ENCODE measurements around the gene TBRG1. TPM values are rescaled to one million over a fixed set of nuclear protein-coding genes. Genes with fewer than 3 reads are reported as not detected.

Gene TBRG1
- total and polyA plus RNA-seq, 2 of the 8 experiments (the other 6 are each of a cell fraction or from before 2014, with no cell fraction given), result 16.3 to 26.7 TPM

DNA sequence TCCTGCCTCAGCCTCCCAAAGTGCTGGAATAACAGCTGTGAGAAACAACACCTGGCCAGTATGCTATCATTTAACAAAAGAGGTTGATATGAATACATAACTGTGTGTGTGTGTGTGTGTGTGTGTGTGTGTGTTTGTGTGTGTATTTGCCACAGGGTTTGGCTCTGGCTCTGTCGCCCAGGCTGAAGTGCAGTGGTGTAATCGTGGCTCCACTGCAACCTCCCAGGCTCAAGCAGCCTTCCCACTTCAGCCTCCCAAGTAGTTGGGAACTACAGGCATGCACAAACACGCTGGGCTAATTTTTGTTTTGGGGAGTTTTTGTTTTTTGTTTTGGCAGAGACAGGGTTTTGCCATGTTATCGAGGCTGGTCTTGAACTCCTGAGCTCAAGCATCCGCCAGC is 55.8 kb downstream of the TBRG1 start:
- H3K4me1 ChIP-seq (replicated peaks in 1 of 4; ENCODE audit: control insufficient read depth in 3 of 4, insufficient read depth in 4 of 4, low read length in 3 of 4), result no peaks in the 10 kb centered on the region; a peak in 1 of 7 replicates
- no peak overlapping the region for H3K18ac ChIP-seq (ENCODE audit: extremely low read depth, low read length)
- no peak overlapping the region for H2AK5ac ChIP-seq (ENCODE audit: low read depth, low read length)
- H2BK15ac ChIP-seq (ENCODE audit: low read length), result no peak overlapping the region
- no peaks in the 10 kb centered on the region for H4K20me1 ChIP-seq (replicated peaks in 1 of 2; ENCODE audit: control insufficient read depth in 1 of 2, insufficient read depth in 2 of 2, low read length in 2 of 2)
- no peak overlapping the region for H3K14ac ChIP-seq (ENCODE audit: insufficient read length)
- H2BK20ac ChIP-seq (ENCODE audit: low read length), result no peak overlapping the region
- no peak overlapping the region for H3K4ac ChIP-seq (replicated peaks; ENCODE audit: insufficient read length, low read depth, low read length)
- H4K5ac ChIP-seq (ENCODE audit: insufficient read length, low read depth, low read length), result no peak overlapping the region
- POLR2A ChIA-PET (ENCODE audit: partially characterized antibody), result no interaction called here
- H3K4me3 ChIP-seq (ENCODE audit: extremely low read depth in 1 of 4, insufficient read depth in 2 of 4, low read depth in 3 of 4, low read length in 4 of 4), result no peak overlapping the region
- no peaks in the 10 kb centered on the region for H3K79me2 ChIP-seq (ENCODE audit: control insufficient read depth in 1 of 2, insufficient read depth in 2 of 2, low read length in 2 of 2)
- CTCF ChIA-PET (ENCODE audit: partially characterized antibody), result interaction anchor here (0.7 kb wide), 1 partner anchor 115 kb away, joined by 3 read pairs; no protein-coding TSS in a partner anchor
- no peak overlapping the region for H3K4me2 ChIP-seq (ENCODE audit: insufficient read depth in 1 of 2, low read depth in 2 of 2, low read length in 2 of 2)
- H2BK5ac ChIP-seq (ENCODE audit: low read depth, low read length), result no peak overlapping the region
- H2BK120ac ChIP-seq (replicated peaks; ENCODE audit: low read depth, low read length), result no peak overlapping the region
- H3K23ac ChIP-seq (ENCODE audit: insufficient read length), result no peak overlapping the region
- no peaks in the 10 kb centered on the region; the same call in 1 of the 2 replicates for H3K79me1 ChIP-seq (ENCODE audit: low read depth, low read length)
- peaks cover 2% of the 10 kb centered on the region; the same call in 1 of the 2 replicates for H3K23me2 ChIP-seq (ENCODE audit: low read depth, low read length)
- no peak overlapping the region for H3K27ac ChIP-seq (ENCODE audit: low read depth, low read length)
- H2BK12ac ChIP-seq (ENCODE audit: low read depth, low read length), result no peak overlapping the region
- no peaks in the 10 kb centered on the region for H3K27me3 ChIP-seq (replicated peaks in 1 of 4; ENCODE audit: control insufficient read depth in 3 of 4, extremely low read depth in 1 of 4, insufficient read depth in 3 of 4, low read length in 3 of 4)
- no peak overlapping the region for H4K91ac ChIP-seq (replicated peaks; ENCODE audit: insufficient read length, low read length)
- no peaks in the 10 kb centered on the region; a peak in 1 of 8 replicates for H3K36me3 ChIP-seq (ENCODE audit: control insufficient read depth in 2 of 4, insufficient read depth in 4 of 4, low read length in 3 of 4)
- DNase-seq (ENCODE audit: low read depth in 1 of 2, low spot score in 2 of 2) (no peak), FAIRE-seq (no peak)
- no peak overlapping the region for H3K56ac ChIP-seq (replicated peaks; ENCODE audit: insufficient read length, low read depth, low read length)
- 85% methylated on average over 5 of the region's 5 CpGs; no CpG with 5 or more reads in 1 of the 2 experiments for WGBS, 2 experiments (ENCODE audit: extremely low coverage in 1 of 2, insufficient coverage in 1 of 2, insufficient read length in 1 of 2, insufficient replicate concordance in 2 of 2, low coverage in 1 of 2, low lambda C conversion rate in 2 of 2, missing lambda C conversion rate in 1 of 2)
- no peak overlapping the region for H3K9ac ChIP-seq (replicated peaks in 1 of 4; ENCODE audit: extremely low read depth in 1 of 4, low read depth in 3 of 4, low read length in 3 of 4)
- TF ChIP-seq HDAC2 (IDR thresholded peaks at IDR 0.05; ENCODE audit: borderline replicate concordance in 1 of 2, low read depth in 2 of 2, low read length in 2 of 2) (no peak), SP2 (IDR thresholded peaks at IDR 0.05; ENCODE audit: low read length) (no peak), TAF1 (IDR thresholded peaks at IDR 0.05; ENCODE audit: low read depth, low read length) (no peak), POLR2AphosphoS5 (IDR thresholded peaks at IDR 0.05; ENCODE audit: low read depth, low read length) (no peak), SUZ12 (IDR thresholded peaks at IDR 0.05; ENCODE audit: low read length) (no peak), RAD21 (IDR thresholded peaks at IDR 0.05 in 1 of 2, conservative IDR thresholded peaks at IDR 0.05 in 1 of 2; ENCODE audit: low read depth in 2 of 2, low read length in 2 of 2) (no peak), JUN (IDR thresholded peaks at IDR 0.05; ENCODE audit: low read depth, low read length) (no peak), BRCA1 (IDR thresholded peaks at IDR 0.05; ENCODE audit: low read depth, low read length) (no peak)
- H2AFZ ChIP-seq (ENCODE audit: low read length), result no peak overlapping the region
- no peak overlapping the region for H4K8ac ChIP-seq (ENCODE audit: extremely low read depth, insufficient read depth, low read length)
- H3K9me3 ChIP-seq (ENCODE audit: insufficient read depth in 2 of 2, low read depth in 1 of 2, low read length in 1 of 2), result no peaks in the 10 kb centered on the region

Measured in H1 (cell line).